A673 (cell line): ENCODE measurements around the gene ZDHHC8.

Source experiments
- EZH2 ChIP-seq: fragments of 200-600 bp; sonication (generic); IDR thresholded peaks from 2 replicates; pipeline ENCODE4 v1.6.1; 2017; ENCODE audit warnings: borderline replicate concordance, low read depth, mild to moderate bottlenecking, mixed read lengths, antibody characterized with exemption, low read length; ENCODE audit not compliant: poor library complexity, severe bottlenecking
- TF ChIP-seq, protein P1 (sequence below): fragments of 300-800, 200-600 bp; sonication (generic); conservative IDR thresholded peaks from 2 replicates; pipeline ENCODE4 v1.5.1; 2017; ENCODE audit warnings: low read depth, mild to moderate bottlenecking, antibody characterized with exemption, low read length, moderate library complexity, mixed read lengths

- TF ChIP-seq, protein P1, sequence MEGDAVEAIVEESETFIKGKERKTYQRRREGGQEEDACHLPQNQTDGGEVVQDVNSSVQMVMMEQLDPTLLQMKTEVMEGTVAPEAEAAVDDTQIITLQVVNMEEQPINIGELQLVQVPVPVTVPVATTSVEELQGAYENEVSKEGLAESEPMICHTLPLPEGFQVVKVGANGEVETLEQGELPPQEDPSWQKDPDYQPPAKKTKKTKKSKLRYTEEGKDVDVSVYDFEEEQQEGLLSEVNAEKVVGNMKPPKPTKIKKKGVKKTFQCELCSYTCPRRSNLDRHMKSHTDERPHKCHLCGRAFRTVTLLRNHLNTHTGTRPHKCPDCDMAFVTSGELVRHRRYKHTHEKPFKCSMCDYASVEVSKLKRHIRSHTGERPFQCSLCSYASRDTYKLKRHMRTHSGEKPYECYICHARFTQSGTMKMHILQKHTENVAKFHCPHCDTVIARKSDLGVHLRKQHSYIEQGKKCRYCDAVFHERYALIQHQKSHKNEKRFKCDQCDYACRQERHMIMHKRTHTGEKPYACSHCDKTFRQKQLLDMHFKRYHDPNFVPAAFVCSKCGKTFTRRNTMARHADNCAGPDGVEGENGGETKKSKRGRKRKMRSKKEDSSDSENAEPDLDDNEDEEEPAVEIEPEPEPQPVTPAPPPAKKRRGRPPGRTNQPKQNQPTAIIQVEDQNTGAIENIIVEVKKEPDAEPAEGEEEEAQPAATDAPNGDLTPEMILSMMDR = no peak
- no peak for TF ChIP-seq EZH2
Measured at GRCh38 chr22:20167643-20168322, 36.2 kb downstream of the ZDHHC8 start.
